ENCODE results near the gene OR6J1.

GRCh38 chr14:22600027-22600426, 44.1 kb downstream of the OR6J1 start:
- TF ChIP-seq EZH2 (IDR thresholded peaks at IDR 0.05; ENCODE audit: insufficient read depth, poor library complexity, severe bottlenecking) (no peak), EZH2phosphoT487 (IDR thresholded peaks at IDR 0.05; ENCODE audit: insufficient read depth, low read depth) (no peak)
